Stimulated activated CD8-positive, alpha-beta memory T cell treated with anti-CD3 and anti-CD28 coated beads, Interleukin-7, amount 100 ng/mL, for 48 hours (primary cell): ENCODE data around the gene NOP14.
"Not testable (repeated sequence)": the region's sequence is repeated elsewhere in the genome, so short reads cannot be mapped to it uniquely, and the experiment has no call there.

Experiments
- DNase-seq, 2 donors: peaks; one replicate each; pipeline ENCODE4 v3.0.0-alpha.2; 2020; ENCODE audit warnings: low read depth in 1 of 2; ENCODE audit errors: extremely low read depth in 1 of 2

NOP14 gene

DNA sequence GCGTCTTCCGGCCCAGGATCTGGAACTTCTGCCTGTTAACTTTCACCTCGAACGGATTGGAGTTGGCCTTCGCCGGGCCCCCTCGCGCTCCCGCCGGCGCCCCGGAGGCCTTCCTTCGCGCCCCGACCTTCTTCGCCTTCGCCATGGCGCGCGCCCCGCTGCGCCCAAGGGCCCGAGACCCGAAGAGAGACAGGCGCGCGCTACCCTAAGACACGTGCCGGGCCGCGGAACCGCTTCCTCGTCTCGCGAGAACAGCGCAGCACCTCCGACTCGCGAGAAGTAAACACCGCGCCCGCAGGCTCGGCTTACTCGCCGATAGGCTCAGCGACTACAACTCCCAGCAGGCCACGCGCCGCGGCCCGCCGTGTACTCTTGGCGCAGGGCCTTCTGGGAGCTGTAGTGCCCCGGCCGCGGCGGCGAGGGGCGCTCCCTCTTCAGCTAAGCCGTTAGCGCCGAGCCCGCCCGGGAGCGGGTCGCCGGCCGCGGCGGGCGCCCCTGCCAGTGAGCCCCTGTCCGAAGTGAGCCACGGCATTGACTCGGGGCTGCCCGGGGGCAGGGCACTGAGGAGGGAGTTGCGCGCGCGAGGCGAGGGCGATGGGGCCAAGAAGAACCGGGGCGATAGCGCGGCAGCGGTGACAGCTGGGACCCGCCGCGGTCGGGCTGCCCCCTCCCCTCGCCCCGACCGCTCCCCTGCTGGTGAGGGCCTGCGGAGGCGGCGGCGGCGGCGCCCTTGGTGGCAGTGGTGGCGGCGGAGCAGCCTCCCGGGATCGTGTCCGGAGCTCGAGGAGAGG, at the start of gene NOP14, which contains the start of gene GRK4:
Gene NOP14 (minus strand): TSS at position 232 of the 791 bp plus-strand sequence. CDS start 87 bp downstream, at position 145.
Gene GRK4 (plus strand): TSS at position 397 of the 791 bp plus-strand sequence. CDS start 500 bp downstream, outside the sequence.
- DNase-seq: peak; percentile 95 to 96

DNA sequence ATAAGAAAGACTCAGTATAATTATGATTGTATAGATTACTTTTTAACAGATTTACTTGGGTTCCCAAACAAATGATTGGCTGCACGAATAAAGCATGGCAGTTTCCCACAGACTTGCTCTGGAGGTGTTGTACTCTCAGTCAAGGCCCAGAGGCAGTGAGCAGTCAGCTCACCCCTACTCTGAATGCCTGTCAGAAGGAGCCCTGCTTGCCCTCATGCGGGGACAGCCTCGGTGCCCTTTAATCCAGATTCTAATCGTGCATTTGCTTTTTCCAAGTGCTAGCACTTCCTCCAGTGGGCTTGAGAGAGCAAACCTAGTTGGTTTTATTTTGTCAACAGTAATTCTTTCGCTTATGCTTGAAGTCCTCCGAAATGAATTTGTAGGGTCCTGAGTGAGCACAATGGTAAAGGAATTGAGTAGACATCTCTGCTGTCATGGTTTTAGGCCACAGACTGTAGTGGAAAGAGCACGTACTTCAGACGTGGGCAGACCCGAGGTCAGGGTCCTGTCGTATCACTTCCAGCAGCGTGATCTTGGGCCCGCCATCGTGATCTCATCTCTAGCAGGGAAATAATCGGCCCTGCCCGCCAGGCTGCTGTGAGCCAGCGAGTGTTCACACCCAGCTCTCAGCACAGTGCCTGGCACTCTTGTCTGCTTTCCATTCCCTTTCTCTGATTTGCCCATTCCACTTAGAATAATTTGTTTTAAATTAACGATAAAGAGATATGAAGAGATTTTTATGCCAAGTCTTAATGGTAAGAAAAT, 48.4 kb upstream of the NOP14 start:
- no peak for DNase-seq

DNA sequence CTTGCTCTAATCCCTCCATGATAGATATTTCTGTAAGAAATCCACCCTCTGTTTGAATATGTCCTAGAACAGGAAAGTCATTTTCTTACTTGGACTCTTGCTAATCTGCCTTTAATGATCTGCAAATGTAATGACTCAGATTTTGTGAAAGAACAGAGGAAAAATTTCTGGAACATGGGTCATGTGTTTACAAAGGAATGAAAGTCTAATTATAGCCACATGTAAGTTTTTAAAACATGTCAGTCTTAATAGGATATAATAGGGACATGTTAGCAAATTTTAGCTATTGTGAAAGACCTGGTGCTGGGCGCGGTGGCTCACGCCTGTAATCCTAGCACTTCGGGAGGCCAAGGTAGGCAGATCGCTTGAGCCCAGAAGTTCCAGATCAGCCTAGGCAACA, 47.8 kb upstream of the NOP14 start:
- DNase-seq: no peak

DNA sequence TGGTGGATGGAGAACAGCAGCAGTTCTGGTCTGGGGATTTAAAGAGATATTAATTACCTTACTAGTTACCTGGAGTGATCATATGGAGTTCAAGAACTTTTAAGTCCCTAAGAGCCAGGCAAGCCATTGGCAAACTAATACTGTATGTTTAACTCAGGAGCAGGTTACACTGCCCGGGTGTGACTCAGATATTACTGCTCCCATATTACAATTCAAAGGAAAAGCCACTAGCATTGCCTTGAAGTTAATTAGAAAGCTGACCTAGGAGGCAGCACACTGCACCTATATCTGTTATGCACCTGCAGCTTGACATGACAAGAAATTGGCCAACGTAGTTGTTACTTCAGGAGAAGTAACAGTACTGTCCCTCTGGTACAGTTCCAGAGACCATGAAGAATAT, 47.4 kb upstream of the NOP14 start:
- DNase-seq: no peak

DNA sequence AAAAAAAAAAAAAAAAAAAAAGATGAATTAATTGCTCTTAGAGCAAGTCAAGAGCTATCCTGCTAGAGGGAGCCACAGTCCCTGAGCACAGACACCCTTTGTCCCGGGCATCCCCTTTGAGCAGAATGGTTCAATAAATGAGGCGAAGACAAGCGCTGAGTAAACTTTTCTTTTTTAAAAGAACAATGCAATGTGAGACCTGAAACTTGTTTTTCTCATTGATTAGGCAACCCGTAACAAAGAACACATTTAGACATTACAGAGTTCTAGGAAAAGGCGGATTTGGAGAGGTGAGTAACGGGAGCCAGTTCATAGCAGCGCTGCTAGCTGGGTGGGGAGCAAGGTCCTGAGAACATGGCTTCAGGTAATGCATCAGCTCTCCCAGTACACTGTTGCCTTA, 46.2 kb upstream of the NOP14 start:
- no peak for DNase-seq

DNA sequence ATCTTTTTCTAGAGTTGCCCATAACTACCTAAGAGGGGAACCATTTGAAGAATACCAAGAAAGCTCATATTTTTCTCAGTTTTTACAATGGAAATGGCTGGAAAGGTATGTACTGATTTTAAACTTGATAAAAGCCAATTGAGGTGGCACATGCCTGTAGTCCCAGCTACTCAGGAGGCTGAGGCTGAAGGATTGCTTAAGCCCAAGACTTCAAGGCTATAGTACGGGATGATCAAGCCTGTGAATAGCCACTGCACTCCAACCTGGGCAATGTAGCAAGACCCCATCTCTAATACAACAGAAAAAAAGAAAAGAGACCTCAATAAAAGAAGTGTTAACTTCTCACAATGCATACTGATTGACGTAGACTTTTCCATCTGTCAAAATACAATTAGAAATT, 44.5 kb upstream of the NOP14 start:
- no peak for DNase-seq

DNA sequence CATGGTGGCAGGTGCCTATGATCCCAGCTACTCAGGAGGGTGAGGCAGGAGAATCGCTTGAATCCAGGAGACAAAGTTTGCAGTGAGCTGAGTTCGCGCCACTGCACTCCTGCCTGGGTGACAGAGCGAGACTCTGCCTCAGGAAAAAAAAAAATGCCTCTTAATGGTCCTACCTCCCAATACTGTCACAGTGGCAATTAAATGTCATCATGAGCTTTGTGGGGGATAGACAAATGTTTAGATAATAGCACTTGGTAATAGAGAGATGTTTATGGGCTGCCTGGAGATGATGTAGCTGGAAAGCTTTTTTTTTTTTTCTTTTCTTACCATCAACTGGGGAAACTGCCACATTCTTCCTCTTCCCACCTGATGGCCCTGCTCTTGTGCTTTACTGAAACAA, 33.2 kb upstream of the NOP14 start:
- no peak for DNase-seq

DNA sequence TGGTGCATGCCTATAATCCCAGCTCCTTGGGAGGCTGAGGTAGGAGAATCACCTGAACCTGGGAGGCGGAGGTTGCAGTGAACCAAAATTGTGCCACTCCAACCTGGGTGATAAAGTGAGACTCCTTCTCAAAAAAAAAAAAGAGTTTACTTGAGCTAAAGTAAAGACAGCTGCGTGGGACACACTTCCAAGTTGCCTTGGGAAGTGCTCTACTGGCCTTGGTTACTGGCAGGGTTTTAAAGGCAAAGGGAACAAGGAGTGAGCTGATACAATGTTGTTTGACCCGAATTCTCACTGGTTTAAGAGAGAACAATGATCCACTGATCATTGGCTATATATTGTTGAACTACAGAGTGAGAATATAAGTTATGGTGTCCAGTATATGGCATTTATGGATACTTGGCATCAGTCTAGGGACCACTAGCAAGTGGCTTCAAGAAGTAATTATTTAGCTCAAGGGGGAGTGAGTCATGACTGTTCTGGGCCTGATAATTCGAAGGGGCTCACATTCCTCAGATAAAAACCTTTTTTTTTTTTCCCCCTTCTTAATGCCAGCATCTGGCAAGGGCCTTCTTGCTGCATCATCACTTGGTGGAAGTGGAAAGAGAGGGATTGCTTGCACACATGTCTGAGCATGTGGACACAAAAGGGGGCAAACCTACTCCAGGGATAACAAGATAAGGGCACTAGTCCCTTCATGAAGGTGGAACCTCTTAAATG, 32.5 kb upstream of the NOP14 start:
- no peak for DNase-seq

DNA sequence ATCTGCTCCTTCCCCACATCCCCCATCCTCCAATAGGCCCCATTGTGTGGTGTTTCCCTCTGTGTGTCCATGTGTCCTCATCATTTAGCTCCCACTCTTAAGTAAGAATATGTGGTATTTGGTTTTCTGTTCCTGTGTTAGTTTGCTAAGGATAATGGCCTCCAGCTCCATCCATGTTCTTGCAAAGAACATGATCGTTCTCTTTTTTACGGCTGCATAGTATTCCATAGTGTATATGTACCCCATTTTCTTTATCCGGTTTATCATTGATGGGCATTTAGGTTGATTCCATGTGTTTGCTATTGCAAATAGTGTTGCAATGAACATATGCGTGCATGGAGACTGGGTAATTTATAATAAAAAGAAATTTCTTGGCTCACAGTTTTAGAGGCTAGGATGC, 31.7 kb upstream of the NOP14 start:
- DNase-seq: no peak

DNA sequence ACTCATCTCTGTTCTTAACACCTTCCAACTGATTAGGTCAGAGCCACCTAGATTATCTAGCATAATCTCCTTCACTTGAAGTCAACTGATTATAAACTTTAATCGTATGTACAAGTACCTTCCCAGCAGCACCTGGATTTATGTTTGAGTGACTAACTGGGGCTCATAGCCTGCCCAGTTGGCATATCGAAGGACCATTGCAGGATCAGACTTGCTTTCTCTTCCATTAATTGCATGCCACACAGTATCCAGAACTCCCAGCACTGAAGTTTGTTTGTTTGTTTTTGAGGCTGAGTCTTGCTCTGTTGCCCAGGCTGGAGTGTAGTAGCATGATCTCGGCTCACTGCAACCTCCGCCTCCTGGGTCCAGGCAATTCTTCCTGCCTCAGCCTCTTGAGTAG, 28.0 kb upstream of the NOP14 start:
- no peak for DNase-seq

DNA sequence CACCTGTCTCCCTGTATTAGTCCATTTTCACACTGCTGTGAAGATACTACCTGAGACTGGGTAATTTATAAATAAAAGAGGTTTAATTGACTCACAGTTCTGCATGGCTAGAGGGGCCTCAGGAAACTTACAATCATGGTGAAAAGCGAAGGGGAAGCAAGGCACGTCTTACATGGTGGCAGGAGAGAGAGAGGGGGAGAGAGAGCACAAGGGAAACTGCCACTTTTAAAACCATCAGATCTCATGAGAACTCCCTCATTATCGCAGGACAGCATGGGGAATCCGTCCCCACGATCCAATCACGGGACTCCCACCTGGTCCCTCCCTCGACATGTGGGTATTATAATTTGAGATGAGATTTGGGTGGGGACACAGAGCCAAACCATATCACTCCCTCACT, 20.5 kb upstream of the NOP14 start:
- DNase-seq: not testable (repeated sequence)

DNA sequence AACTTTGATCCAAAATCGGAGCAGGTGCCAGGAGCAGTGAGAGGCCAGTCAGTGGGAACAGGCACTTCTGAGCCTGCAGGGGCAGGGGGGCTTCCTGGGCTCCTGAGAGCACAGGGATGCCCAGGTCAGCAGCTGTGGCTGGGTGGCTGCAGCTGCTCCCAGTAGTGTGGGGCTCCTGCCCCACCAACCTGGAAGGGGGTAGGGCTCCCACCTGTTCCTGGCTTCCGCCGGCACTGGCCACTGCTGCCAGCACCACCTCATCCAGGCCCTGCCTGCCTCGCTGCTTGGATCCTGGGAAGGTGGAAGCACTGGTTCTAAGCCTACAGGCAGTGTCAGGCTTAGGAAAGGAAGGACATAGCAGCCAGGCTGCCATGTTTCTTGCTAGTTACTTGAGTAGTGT, 18.8 kb upstream of the NOP14 start:
- DNase-seq: no peak

DNA sequence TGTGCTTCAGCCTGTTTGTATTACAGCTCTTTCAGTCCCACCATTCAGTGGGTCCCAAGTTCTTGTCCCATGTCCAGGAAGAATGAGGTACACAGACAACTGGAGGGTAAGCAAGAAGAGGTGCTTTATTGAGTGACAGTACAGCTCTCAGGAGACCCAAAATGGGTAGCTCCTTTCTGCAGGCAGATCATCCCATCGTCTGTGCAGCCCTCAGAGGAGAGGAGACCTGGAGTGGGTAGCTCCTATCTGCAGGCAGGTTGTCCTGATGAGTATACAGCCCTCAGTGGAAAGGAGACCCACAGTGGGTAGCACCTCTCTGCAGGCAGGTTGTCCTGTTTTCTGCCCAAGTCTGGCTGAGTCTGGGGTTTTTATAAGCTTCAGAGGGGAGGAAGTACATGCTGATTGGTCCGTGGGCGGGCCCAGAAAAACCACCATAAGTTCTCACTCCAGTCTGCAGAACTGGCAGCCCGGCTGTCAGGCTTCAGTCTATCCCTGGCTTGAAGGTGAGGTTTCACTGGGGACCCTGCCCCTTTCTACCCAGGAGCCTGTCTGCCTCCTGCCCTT, 18.1 kb upstream of the NOP14 start:
- no peak for DNase-seq

DNA sequence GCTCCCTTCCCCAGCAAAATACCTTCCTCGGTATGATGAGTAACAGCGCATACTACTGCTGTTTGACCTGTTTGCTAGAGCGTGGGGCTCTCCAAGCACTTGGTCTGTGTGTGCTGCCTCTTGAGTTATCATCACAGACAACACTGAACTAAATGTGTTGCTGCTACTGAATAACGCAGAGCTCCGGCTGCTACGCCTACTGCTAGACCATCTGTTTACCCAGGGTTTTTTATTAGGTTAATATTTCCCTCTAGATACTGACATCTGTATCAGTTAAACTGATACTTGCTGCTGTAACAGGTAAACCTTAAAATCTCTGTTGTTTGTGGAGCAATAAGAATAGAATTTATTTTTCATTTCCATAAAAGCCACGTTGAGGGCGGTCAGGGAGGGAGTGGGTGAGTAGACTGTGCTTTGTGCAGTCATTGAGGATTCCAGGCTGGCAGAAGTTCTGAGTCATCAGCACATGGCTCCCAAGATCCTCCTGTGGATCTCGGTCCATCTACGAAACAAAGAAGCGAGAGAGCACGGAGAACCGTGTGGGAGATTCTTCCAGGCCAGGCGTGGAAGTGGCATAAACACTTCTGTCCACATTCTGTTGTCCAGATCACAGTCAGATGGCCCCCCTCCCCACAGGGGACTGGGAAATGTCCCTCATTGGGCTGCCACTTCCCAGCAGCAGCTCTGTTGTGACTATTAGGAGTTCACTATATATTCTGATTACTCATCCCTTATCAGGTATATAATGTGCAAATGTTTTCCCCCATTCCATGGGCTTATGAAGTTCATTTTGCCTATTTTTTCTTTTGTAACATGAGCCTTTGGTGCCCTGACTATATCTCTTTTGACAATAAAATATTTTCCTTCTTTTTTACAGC, 14.2 kb upstream of the NOP14 start:
- no peak for DNase-seq

DNA sequence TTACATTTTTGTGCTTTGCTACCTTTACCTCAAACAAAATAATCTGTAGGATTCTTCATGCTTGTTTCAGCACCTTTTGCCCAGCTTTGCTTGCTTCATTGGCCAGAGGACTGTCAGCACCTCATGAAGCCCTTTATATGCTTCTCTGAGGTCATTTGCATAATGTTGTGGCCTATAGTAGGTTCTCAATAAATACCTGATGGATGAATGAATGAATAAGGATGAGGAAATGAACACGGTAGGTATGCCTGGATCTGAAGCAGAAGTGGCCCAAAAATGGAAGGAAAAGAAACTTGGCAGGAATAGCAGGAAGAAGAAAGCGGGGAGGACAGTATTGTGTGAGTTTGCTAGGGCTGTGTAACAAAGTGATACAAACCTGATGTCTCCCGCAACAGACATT, 8.1 kb upstream of the NOP14 start:
- no peak for DNase-seq

DNA sequence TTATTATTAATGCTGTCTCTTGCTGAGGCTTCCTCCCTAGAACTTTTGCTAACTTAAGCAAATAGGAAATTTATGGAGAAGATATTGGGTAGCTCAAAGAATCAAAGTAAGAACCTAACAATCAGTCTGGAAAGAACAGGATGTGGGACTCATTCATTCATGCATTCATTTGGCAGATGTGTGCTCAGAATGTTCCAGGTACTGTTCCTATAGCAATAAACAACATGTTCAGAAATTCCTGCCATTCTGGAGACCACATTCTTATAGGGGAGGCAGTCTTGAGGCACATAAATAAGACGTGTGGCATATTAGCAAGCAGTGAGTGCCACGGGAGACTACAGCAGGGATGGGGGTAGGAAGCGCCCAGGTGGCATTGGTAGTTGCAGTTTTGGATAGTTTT, 5.2 kb upstream of the NOP14 start:
- DNase-seq: no peak

DNA sequence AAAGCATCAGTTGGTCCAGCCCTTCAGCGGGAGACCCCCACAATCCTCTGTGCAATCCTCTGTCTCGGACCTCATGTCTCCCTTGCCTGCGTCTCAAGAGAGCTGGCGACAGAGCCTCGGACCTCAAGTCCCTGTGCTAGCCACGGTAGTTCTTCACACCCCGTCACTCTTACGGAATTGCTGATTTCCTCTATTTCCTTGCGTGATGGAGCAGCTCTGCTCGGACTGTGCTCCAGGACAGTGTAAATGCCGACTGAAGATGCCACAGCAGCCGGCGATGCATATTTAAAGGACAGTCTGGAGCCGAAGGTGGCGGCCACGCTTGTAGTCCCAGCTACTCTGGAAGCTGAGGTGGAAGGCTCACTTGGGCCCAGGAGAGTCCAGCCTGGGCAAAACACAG, 2.1 kb upstream of the NOP14 start:
- DNase-seq: no peak

DNA sequence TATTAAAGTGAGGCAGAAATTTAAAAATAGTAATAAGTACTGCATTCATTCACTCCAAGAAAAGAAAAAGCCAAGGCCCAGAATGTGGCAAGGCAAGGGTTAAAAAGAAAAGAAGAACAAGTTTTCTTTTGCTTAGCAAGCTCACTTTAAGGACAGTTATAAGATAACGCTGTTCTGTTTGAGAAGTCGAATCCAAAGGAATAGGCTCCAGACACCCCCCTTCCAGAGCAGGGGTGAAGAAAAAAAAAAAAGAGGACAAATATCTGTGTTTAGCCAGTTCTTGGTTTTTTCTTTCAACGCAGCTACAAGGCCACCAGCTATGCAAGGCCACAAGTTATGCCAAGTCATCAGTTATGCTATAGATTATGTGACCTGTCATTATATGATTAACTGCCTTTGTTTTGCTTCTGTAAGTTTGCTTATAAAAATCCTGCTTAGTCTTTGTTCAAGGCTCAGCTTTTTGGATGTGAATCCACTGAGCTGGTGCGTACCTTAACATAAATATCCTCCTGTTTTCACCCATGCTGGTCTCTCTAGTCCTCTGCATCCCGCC, 1.6 kb upstream of the NOP14 start:
- no peak for DNase-seq

DNA sequence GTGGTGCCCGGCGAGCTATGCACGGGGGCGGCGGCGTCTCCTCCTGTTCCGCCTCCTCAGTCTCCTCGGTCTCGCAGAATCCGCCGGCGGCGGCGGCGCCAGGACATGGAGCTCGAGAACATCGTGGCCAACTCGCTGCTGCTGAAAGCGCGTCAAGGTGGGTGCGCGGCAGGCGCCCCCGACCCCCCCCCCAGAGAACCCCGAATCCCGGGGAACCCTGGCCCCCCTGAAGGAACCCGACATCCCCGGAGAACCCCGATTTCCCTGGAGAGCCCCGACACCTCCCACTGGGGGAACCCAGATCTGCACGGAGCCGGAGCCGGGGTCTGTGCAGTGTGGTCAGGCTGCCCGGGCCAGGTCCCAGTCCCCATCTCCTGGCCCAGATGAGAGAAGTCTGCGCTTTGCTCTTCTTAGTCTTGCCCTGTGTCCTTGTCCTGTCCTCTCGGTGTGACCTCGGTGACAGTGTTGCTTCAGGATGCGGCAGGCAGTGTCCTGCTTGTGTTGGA, 813 bp upstream of the NOP14 start:
- no peak for DNase-seq
